HCT116 (cell line): ENCODE measurements around the gene RANBP9. TPM values are rescaled to one million over a fixed set of nuclear protein-coding genes. Genes with fewer than 3 reads are reported as not detected.

ENCODE experiments used
- ATAC-seq: fragments of 200-7000 bp; cut with Tn5 transposase; 2 replicates; pipeline ENCODE4 v1.9.1; 2020; ENCODE audit warnings: mild to moderate bottlenecking, moderate library complexity
- BruUV-seq: library from RNA; stranded (reverse); fragments of 400-500 nt; replicated peaks from 2 replicates; lab custom pipeline; 2021; lab: Mats Ljungman, UMichigan
- CTCF ChIA-PET: fragments of 300-600 bp; sonication (Branson Sonifier 250); formaldehyde crosslinking; loops from one replicate; lab custom pipeline; 2021; ENCODE audit warnings: antibody characterized with exemption; lab: Charles Lee
- POLR2A ChIA-PET: fragments of 300-600, 350-600 bp; sonication (Branson Sonifier 250); formaldehyde crosslinking; loops from one replicate; lab custom pipeline; 2021; ENCODE audit warnings: antibody characterized with exemption; lab: Charles Lee
- RAD21 ChIA-PET, 2 experiments: fragments of 300-600 bp; sonication (Branson Sonifier 250); formaldehyde crosslinking; loops; one replicate each; lab custom pipeline; 2023; ENCODE audit warnings: low total read pairs in 2 of 2; ENCODE audit not compliant: uncharacterized antibody in 2 of 2, unreplicated experiment in 2 of 2, low non-redundant PET in 1 of 2; lab: Charles Lee
- DNase-seq: peaks from one replicate; pipeline ENCODE4 v3.0.0-alpha.2; 2010; ENCODE audit warnings: low read depth, low spot score
- H2AFZ ChIP-seq: fragments of 200-600 bp; shearing (Covaris generic), sonication (generic); 2 replicates; pipeline ENCODE4 v1.6.1; 2017; ENCODE audit warnings: low read depth, mixed run types, mixed read lengths, antibody characterized with exemption, low read length; ENCODE audit not compliant: poor library complexity, severe bottlenecking
- H3K27ac ChIP-seq: 2 replicates; pipeline ENCODE4 v1.5.1; 2012; ENCODE audit warnings: low read depth, low read length
- H3K27me3 ChIP-seq: fragments of 200-600 bp; sonication (generic); 2 replicates; pipeline ENCODE4 v1.6.1; 2016; ENCODE audit warnings: mixed run types, low read length, mixed read lengths; ENCODE audit not compliant: insufficient read depth
- H3K36me3 ChIP-seq, 2 experiments: fragments of 200-500 bp in 1 of 2; fragments of 200-600 bp in 1 of 2; sonication (Bioruptor generic) in 1 of 2; sonication (generic) in 1 of 2; 2 replicates each; pipeline versions ENCODE4 v1.5.1 to v1.6.1; 2014 to 2016; ENCODE audit warnings: low read length in 2 of 2, inconsistent platforms in 1 of 2, mixed read lengths in 1 of 2, mixed run types in 1 of 2; ENCODE audit not compliant: insufficient read depth in 2 of 2, control insufficient read depth in 1 of 2
- H3K4me1 ChIP-seq, 2 experiments: fragments of 200-600 bp in 1 of 2; sonication (generic) in 1 of 2; 2 replicates each; pipeline versions ENCODE4 v1.5.1 to v1.6.1; 2012 to 2017; ENCODE audit warnings: low read length in 2 of 2, inconsistent platforms in 1 of 2, mild to moderate bottlenecking in 1 of 2, mixed read lengths in 1 of 2, mixed run types in 1 of 2, moderate library complexity in 1 of 2; ENCODE audit not compliant: insufficient read depth in 2 of 2, control insufficient read depth in 1 of 2
- H3K4me2 ChIP-seq: fragments of 200-600 bp; sonication (generic); 2 replicates; pipeline ENCODE4 v1.6.1; 2017; ENCODE audit warnings: mixed run types, low read length, mixed read lengths
- H3K4me3 ChIP-seq, 2 experiments: fragments of 200-600 bp in 1 of 2; sonication (generic) in 1 of 2; replicated peaks in 1 of 2; 2 replicates each; pipeline ENCODE4 v1.5.1; 2011 to 2016; ENCODE audit warnings: low read length in 2 of 2, control low read depth in 1 of 2, low read depth in 1 of 2, mild to moderate bottlenecking in 1 of 2, mixed read lengths in 1 of 2, mixed run types in 1 of 2
- H3K79me2 ChIP-seq: fragments of 200-600 bp; sonication (generic); 2 replicates; pipeline ENCODE4 v1.6.1; 2017; ENCODE audit warnings: mild to moderate bottlenecking, mixed run types, low read length, moderate library complexity, mixed read lengths; ENCODE audit not compliant: insufficient read depth
- H3K9ac ChIP-seq: fragments of 200-600 bp; sonication (generic); 2 replicates; pipeline ENCODE4 v1.6.1; 2016; ENCODE audit warnings: low read length, mixed read lengths
- H3K9me2 ChIP-seq: fragments of 200-600 bp; sonication (generic), shearing (Covaris generic); 2 replicates; pipeline ENCODE4 v1.6.1; 2017; ENCODE audit warnings: mixed run types, mild to moderate bottlenecking, moderate library complexity; ENCODE audit not compliant: insufficient read depth
- H3K9me3 ChIP-seq, 2 experiments: fragments of 200-500 bp in 1 of 2; fragments of 200-600 bp in 1 of 2; sonication (Bioruptor generic) in 1 of 2; sonication (generic) in 1 of 2; 2 replicates each; pipeline ENCODE4 v1.6.1; 2014 to 2017; ENCODE audit warnings: low read length in 2 of 2, mixed read lengths in 2 of 2, inconsistent platforms in 1 of 2, low read depth in 1 of 2, mild to moderate bottlenecking in 1 of 2, mixed run types in 1 of 2, moderate library complexity in 1 of 2; ENCODE audit not compliant: control insufficient read depth in 1 of 2, insufficient read depth in 1 of 2
- H4K20me1 ChIP-seq: fragments of 200-600 bp; sonication (generic), shearing (Covaris generic); 2 replicates; pipeline ENCODE4 v1.6.1; 2017; ENCODE audit warnings: mixed run types, mild to moderate bottlenecking, moderate library complexity; ENCODE audit not compliant: insufficient read depth
- CEBPB ChIP-seq: IDR thresholded peaks from 2 replicates; pipeline ENCODE4 v1.6.1; 2012; ENCODE audit warnings: low read depth
- EGR1 ChIP-seq: IDR thresholded peaks from 2 replicates; pipeline ENCODE4 v1.6.1; 2012; ENCODE audit warnings: low read depth
- JUND ChIP-seq: IDR thresholded peaks from 2 replicates; pipeline ENCODE4 v1.6.1; 2012
- RAD21 ChIP-seq: IDR thresholded peaks from 2 replicates; pipeline ENCODE4 v1.6.1; 2012; ENCODE audit warnings: low read depth, mild to moderate bottlenecking
- REST ChIP-seq: IDR thresholded peaks from 2 replicates; pipeline ENCODE4 v1.6.1; 2012; ENCODE audit warnings: low read depth
- SIN3A ChIP-seq: IDR thresholded peaks from 2 replicates; pipeline ENCODE4 v1.6.1; 2012; ENCODE audit warnings: low read depth
- SP1 ChIP-seq: IDR thresholded peaks from 2 replicates; pipeline ENCODE4 v1.6.1; 2012; ENCODE audit warnings: low read depth
- SRF ChIP-seq: IDR thresholded peaks from 2 replicates; pipeline ENCODE4 v1.6.1; 2012; ENCODE audit warnings: low read depth
- TCF7L2 ChIP-seq: IDR thresholded peaks from 2 replicates; pipeline ENCODE4 v1.7.0; 2011; ENCODE audit warnings: borderline replicate concordance, inconsistent platforms; ENCODE audit not compliant: insufficient read depth, insufficient read length; ENCODE audit errors: extremely low read depth
- ZFX ChIP-seq: fragments of 450-650 bp; IDR thresholded peaks from 2 replicates; pipeline ENCODE4 v1.6.1; 2017
- ZNF274 ChIP-seq: fragments of 200-500 bp; sonication (Bioruptor generic); IDR thresholded peaks from 2 replicates; pipeline ENCODE4 v1.6.1; 2014; ENCODE audit warnings: mild to moderate bottlenecking, low read depth, low read length, inconsistent platforms
- intact Hi-C: fragments of 100-400 bp; cut with micrococcal nuclease; formaldehyde crosslinking; loops from 2 replicates; pipeline ENCODE4 v1.10.0; 2022
- total RNA-seq: library from RNA; stranded (reverse); gene quantifications from one replicate; pipeline ENCODE4 v1.2.1, GENCODE V29; 2021; ENCODE audit not compliant: unreplicated experiment
- TF ChIP-seq, protein P1 (sequence below): IDR thresholded peaks from 2 replicates; pipeline ENCODE4 v1.6.1; 2012

Gene RANBP9
- total RNA-seq, 1 experiment from 2014 or later = 48.0 TPM

DNA sequence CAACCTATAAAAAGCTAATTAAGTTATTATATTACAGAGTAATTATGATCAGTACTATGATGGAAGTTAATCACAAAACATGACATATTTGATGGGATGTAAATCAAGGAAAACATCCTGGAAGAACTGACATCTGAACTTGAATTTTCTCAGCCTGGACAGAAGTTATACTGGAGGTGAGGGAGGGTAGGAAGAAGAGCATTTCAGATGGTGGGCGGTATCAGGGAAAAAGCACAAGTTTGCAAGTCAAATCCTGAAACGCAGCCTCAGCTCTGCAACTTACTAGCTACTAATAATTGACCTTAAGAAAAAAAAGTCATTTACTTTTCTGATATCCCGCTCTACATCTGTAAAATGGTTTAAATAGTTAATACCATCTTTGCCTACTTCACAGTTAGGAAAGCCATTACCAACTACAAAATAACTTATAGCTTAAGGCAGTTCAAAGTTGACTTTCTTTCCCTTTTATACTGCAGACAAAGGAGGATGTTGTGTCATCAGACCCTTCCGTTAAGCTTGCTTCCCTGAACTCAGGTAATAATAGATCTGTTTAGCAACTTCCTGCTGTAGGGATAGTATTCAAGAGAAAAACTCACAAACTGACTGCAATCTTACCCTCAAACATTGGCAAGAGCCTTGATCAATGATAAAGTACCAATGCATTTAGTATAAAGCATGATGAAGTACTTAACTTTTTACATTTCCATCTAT is 75.5 kb downstream of the RANBP9 start:
- intact Hi-C loops = no loop called here
- ChIA-PET CTCF (interaction anchor here (1.6 kb wide), 1 partner anchor 11 kb away, joined by 4 read pairs; no protein-coding TSS in a partner anchor), POLR2A (no interaction called here), RAD21 (no interaction called here)
- Histone ChIP-seq H3K4me1 (no peaks in the 10 kb centered on the region), H3K9me2 (no peaks in the 10 kb centered on the region), H4K20me1 (no peaks in the 10 kb centered on the region), H3K36me3 (peaks cover 15 to 25% of the 10 kb centered on the region in 2 experiments; a peak in 2 of 4 replicates), H3K9ac (no peak overlapping the region), H3K9me3 (no peaks in the 10 kb centered on the region), H2AFZ (no peak overlapping the region), H3K4me2 (no peak overlapping the region), H3K27me3 (no peaks in the 10 kb centered on the region), H3K27ac (no peak overlapping the region), H3K4me3 (no peak overlapping the region), H3K79me2 (no peaks in the 10 kb centered on the region)
- no TSS peak for BruUV-seq
- TF ChIP-seq RAD21 = no peak
- TF ChIP-seq CEBPB = no peak
- TF ChIP-seq, protein P1, sequence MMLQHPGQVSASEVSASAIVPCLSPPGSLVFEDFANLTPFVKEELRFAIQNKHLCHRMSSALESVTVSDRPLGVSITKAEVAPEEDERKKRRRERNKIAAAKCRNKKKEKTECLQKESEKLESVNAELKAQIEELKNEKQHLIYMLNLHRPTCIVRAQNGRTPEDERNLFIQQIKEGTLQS = no peak
- no peak for TF ChIP-seq ZFX
- TF ChIP-seq REST = no peak
- no peak for TF ChIP-seq SIN3A
- no peak for TF ChIP-seq ZNF274
- TF ChIP-seq SRF = no peak
- no peak for TF ChIP-seq TCF7L2
- TF ChIP-seq SP1 = no peak
- no peak for TF ChIP-seq EGR1
- no peak for TF ChIP-seq JUND
- DNase-seq = no peak
- no peak for ATAC-seq
